ENCODE results near the gene DCAF8L2.
"Not testable (repeated sequence)": the region's sequence is repeated elsewhere in the genome, so short reads cannot be mapped to it uniquely, and the experiment has no call there.

Gene DCAF8L2

DNA sequence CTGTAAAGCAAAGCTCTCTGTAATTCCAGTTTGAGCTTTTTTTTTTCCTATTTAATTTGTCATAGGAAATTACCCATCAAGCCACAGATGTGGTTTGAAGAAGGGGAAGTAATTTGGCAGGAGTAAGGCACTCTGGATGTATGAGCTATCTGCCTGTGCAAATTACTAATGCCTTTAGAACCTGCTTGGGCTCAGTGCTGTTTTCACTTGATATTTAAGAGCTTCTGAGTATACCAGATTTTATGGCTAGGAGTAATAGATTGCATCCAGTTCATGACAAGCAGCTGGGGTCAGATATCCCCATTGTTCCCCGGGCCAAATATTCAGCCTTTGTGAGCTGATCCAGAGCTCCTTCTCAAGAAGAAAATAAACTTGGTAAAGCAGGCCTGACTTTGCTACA is 89.1 kb downstream of the DCAF8L2 start:
- no peak for DNase-seq (ENCODE audit: low read depth in 2 of 2)

DNA sequence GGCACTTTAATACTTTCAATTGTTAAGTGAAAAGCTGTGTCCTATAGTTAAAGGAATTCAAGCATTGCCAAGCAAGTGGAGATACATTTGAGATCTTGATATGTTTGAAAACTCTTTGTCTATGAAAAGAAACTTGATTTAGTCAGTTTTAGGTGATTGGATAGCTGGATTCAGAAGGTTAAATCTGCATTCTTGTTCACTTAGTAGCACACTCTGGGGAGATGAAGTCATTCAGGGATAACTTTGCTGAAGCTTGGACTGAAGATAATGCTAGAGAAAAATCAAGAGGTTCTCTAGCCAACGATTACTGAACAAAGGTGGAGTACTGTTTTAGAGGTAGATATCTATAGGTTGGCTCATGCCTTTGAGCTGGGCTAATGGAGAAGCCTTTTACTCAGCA is 90.6 kb downstream of the DCAF8L2 start:
- DNase-seq (ENCODE audit: low read depth in 2 of 2) = no peak

DNA sequence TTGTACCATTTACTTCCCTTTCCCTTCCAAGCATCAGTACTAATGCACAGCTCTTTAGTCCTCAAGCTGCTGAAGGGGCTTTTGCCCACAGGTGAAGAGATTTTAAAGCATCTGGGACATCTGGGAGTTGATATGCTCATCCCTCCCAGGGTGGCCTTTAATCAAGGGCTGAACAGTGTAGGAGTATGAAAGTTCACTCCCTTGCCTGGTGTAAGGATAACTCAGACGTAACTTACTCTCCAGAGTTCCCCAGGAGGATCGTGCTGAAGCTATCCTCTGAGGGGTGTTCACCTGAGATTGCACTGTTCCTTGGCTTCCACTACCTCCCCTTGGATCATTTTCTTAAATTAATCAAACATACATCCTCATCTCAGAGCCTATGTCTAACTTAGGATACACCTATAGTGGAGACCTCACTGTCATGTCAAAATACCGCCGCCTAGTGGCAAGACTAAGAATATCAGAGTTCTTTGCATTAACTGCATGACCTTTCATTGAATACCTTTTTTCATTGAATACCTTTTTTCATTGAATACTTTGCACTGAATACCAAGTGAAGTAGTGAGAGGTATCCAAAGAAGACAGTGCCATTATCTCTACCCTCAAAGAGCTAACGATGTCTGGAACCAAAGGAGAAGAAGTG is 93.5 kb downstream of the DCAF8L2 start:
- DNase-seq (ENCODE audit: low read depth in 2 of 2) = not testable (repeated sequence)

DNA sequence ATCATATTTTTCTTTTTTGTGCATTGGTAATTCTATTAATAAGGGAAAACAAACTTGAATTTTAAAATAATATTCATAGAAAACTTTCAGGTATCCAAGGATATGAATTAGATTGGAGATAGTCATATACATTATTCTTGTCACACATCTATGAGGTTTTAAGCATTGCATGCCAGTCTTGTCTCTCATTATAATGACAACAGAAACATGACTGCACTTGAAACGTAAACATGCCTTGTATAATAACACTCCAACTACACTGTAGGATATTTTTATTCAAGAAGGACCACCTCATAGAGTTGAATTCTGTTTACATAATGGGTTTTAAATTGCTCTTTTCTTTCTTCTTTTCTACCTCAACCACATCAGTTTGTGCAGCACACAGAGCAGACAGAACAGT is 104.5 kb downstream of the DCAF8L2 start:
- no peak for DNase-seq (ENCODE audit: low read depth in 2 of 2)

GRCh38 chrX:27706526-27706925 is 116.4 kb downstream of the DCAF8L2 start:
- no peak for DNase-seq (ENCODE audit: low read depth in 2 of 2)

DNA sequence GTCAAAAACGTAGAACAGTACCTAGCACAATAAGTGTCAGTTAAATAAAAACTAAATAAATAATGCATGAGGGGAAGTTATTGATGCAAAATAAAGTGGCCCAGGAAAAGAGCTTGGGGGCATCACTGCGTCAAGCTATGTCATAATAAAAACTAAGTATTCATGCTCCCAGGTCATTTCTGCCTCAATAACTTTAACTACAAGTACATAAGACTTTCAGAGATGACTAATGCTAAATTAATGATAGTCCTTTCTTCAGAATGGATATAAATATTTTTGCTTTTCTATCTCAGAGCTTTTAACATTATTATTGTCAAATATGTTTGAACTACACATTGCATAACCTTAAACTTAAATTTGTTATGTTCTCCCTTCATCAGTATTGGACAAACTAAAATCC is 125.5 kb downstream of the DCAF8L2 start:
- DNase-seq (ENCODE audit: low read depth in 2 of 2) = no peak

- no peak for DNase-seq (ENCODE audit: low read depth in 2 of 2)
These were observed 138.1 kb downstream of the DCAF8L2 start for GRCh38 chrX:27728291-27728690.

DNA sequence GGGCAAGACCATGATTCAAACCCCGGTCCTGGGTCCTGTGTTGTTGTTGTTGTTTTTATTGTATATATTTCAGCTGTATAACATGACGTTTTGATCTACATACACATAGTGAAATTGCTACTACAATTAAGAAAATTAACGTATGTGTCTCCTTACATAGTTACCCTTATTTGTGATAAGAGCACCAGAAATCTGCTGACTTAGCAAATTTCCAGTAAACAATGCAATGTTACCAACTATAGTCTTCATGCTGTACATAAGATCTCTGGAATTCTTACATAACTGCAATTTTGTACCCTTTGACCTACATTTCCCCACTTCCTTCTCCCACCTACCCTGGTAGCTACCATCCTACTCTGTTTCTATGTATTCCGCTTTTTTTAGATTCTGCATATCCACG is 141.8 kb downstream of the DCAF8L2 start:
- DNase-seq (ENCODE audit: low read depth in 2 of 2) = no peak

- DNase-seq (ENCODE audit: low read depth in 2 of 2) = no peak
These were observed 145.8 kb downstream of the DCAF8L2 start for GRCh38 chrX:27735914-27736313.

GRCh38 chrX:27740933-27741332 is 150.8 kb downstream of the DCAF8L2 start:
- DNase-seq (ENCODE audit: low read depth in 2 of 2) = no peak

- not testable (repeated sequence) for DNase-seq (ENCODE audit: low read depth in 2 of 2)
These were observed 153.4 kb downstream of the DCAF8L2 start for GRCh38 chrX:27743521-27743920.

- no peak for DNase-seq (ENCODE audit: low read depth in 2 of 2)
These were observed 156.4 kb downstream of the DCAF8L2 start for GRCh38 chrX:27746516-27746915.

- DNase-seq (ENCODE audit: low read depth in 2 of 2) = not testable (repeated sequence)
These were observed 160.2 kb downstream of the DCAF8L2 start for GRCh38 chrX:27750298-27750697.

GRCh38 chrX:27751976-27752375 is 161.8 kb downstream of the DCAF8L2 start:
- DNase-seq (ENCODE audit: low read depth in 2 of 2) = no peak

GRCh38 chrX:27765718-27766117 is 175.6 kb downstream of the DCAF8L2 start:
- DNase-seq (ENCODE audit: low read depth in 2 of 2) = no peak

DNA sequence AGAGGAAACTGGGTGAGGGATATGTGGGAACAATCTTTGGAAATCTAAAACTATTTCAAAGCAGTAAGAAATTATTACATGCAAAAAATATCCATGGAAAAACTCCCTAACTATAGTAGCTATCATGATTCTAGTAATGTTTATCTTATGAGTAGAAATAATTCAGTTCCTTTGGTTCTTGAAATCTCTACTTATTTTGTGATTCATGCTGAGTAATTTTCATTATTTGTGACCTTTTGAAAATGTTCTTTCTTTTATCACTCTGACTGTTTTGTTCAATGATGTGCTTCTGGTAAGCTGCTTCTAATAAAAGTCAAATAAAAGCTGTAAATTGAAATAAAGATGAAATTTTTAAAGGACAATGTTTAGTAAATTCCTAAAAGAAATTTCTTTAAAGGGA is 177.2 kb downstream of the DCAF8L2 start:
- DNase-seq (ENCODE audit: low read depth in 2 of 2) = no peak

DNA sequence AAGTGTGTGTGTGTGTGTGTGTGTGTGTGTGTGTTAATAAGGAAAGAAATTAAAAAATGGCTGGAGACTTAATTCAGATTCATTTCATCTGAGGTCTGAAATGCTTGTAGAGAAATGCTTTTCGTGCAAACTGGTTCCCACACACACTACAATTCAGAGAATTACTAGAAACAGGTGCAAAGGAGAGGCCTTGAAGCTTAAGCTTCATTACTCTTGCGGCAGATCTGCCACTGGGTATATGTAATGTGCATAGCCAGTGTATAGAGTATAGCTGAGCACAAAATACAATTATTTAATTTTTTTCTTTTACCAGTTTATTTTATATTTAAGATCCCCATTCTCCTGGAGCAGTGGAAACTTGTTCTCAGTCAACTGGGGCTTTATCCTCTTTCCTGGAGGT is 185.8 kb downstream of the DCAF8L2 start:
- DNase-seq (ENCODE audit: low read depth in 2 of 2) = no peak

GRCh38 chrX:27796640-27797257 is 206.6 kb downstream of the DCAF8L2 start:
- DNase-seq (ENCODE audit: low read depth in 2 of 2) = no peak

- no peak for DNase-seq (ENCODE audit: low read depth in 2 of 2)
These were observed 207.4 kb downstream of the DCAF8L2 start for GRCh38 chrX:27797575-27797974.

Measured in stimulated activated CD4-positive, alpha-beta T cell treated with anti-CD3 and anti-CD28 coated beads, Interleukin-12 subunit alpha, Interleukin-12 subunit beta, amount 100 ng/mL, for 24 hours (primary cell).